Skin of body (tissue), 2 donors: ENCODE results near the gene DNAJB6. TPM values are rescaled to one million over a fixed set of nuclear protein-coding genes. Genes with fewer than 3 reads are reported as not detected.
"Not testable (repeated sequence)": the region's sequence is repeated elsewhere in the genome, so short reads cannot be mapped to it uniquely, and the experiment has no call there.

Experiments
- DNase-seq: peaks from one replicate; lab custom pipeline; 2025; lab: John Stamatoyannopoulos, UW
- total RNA-seq: library from RNA; depleted of rRNA; stranded (reverse); fragments of >200 nt; gene quantifications from one replicate; pipeline ENCODE4 v1.2.3, GENCODE V29; 2014

The DNAJB6 gene
- total RNA-seq, 1 donor from 2014 or later: 97.8 TPM

- no peak for DNase-seq
These were observed 13.4 kb upstream of the DNAJB6 start for GRCh38 chr7:157323401-157323800.

GRCh38 chr7:157329447-157329846 lies 7.4 kb upstream of the DNAJB6 start:
- DNase-seq: no peak

GRCh38 chr7:157330567-157330966 lies 6.2 kb upstream of the DNAJB6 start:
- not testable (repeated sequence) for DNase-seq

- DNase-seq: not testable (repeated sequence)
These were observed 5.8 kb upstream of the DNAJB6 start for GRCh38 chr7:157331049-157331448.

GRCh38 chr7:157335236-157335635 lies 1.6 kb upstream of the DNAJB6 start:
- no peak for DNase-seq

- no peak for DNase-seq
These were observed 817 bp upstream of the DNAJB6 start for GRCh38 chr7:157335991-157336382.

GRCh38 chr7:157337316-157338149 lies 729 bp downstream of the DNAJB6 start:
- peak; percentile 73 for DNase-seq

- DNase-seq: peak; percentile 17
These were observed 3.2 kb downstream of the DNAJB6 start for GRCh38 chr7:157339777-157340677.

- DNase-seq: no peak
These were observed 10.6 kb downstream of the DNAJB6 start for GRCh38 chr7:157347217-157347904.

- no peak for DNase-seq
These were observed 11.7 kb downstream of the DNAJB6 start for GRCh38 chr7:157348548-157348947.

- no peak for DNase-seq
These were observed 15.7 kb downstream of the DNAJB6 start for GRCh38 chr7:157352516-157352915.

- DNase-seq: no peak
These were observed 19.1 kb downstream of the DNAJB6 start for GRCh38 chr7:157355784-157356511.

GRCh38 chr7:157357129-157358040 lies 20.6 kb downstream of the DNAJB6 start:
- DNase-seq: no peak

- no peak for DNase-seq
These were observed 21.4 kb downstream of the DNAJB6 start for GRCh38 chr7:157358041-157358752.

GRCh38 chr7:157358753-157359096 lies 21.9 kb downstream of the DNAJB6 start:
- no peak for DNase-seq

GRCh38 chr7:157359581-157359980 lies 22.8 kb downstream of the DNAJB6 start:
- no peak for DNase-seq

- no peak for DNase-seq
These were observed 23.8 kb downstream of the DNAJB6 start for GRCh38 chr7:157360483-157361025.

- DNase-seq: no peak
These were observed 24.7 kb downstream of the DNAJB6 start for GRCh38 chr7:157361537-157361936.

- DNase-seq: no peak
These were observed 25.9 kb downstream of the DNAJB6 start for GRCh38 chr7:157362729-157363128.
